K562 (cell line): ENCODE measurements around the gene CHML. TPM values are rescaled to one million over a fixed set of nuclear protein-coding genes. Genes with fewer than 3 reads are reported as not detected.

Source experiments
- ATAC-seq: fragments of 200-7000 bp; cut with Tn5 transposase; 3 replicates; pipeline ENCODE4 v1.9.1; 2020; ENCODE audit warnings: moderate library complexity
- BruUV-seq: library from RNA; stranded (reverse); fragments of 400-500 nt; replicated peaks from 2 replicates; lab custom pipeline; 2021; lab: Mats Ljungman, UMichigan
- CTCF ChIA-PET: fragments of 300-600 bp; formaldehyde crosslinking; extraction: SDS; loops from one replicate; lab custom pipeline; 2021; ENCODE audit warnings: low intra/inter-chr PET ratio; lab: Yijun Ruan, JAX
- POLR2A ChIA-PET: fragments of 300-600, 350-650 bp; sonication (Branson Sonifier 250); formaldehyde crosslinking; extraction: SDS; loops from one replicate; lab custom pipeline; 2021; ENCODE audit warnings: antibody characterized with exemption, inconsistent platforms; lab: Yijun Ruan, JAX
- DNase-seq, 4 experiments: peaks; one replicate each; pipeline versions ENCODE4 v3.0.0 to v3.0.0-alpha.2; 2011 to 2018; ENCODE audit warnings: low spot score in 3 of 4, mixed read lengths in 3 of 4; ENCODE audit errors: extremely low read depth in 1 of 4
- FAIRE-seq: peaks from 2 replicates; lab custom pipeline; 2011; peaks lifted over from hg19 to GRCh38; lab: Jason Lieb, UNC
- H2AFZ ChIP-seq: 2 replicates; pipeline ENCODE4 v1.6.0; 2011; ENCODE audit warnings: low read depth, low read length, control low read depth, inconsistent platforms
- H3K27ac ChIP-seq: fragments of 200-600 bp; 3 replicates; pipeline ENCODE4 v1.8.0; 2011; ENCODE audit warnings: low read depth, mild to moderate bottlenecking, control low read depth, inconsistent platforms, low read length, moderate library complexity, mixed read lengths; ENCODE audit errors: extremely low read depth
- H3K27me3 ChIP-seq, 2 experiments: fragments of 300-600 bp in 1 of 2; 2 replicates in 1 of 2; 3 replicates in 1 of 2; pipeline versions ENCODE4 v1.6.0 to v1.8.0; 2011; ENCODE audit warnings: inconsistent platforms in 2 of 2, low read length in 2 of 2, mild to moderate bottlenecking in 1 of 2, mixed read lengths in 1 of 2, moderate library complexity in 1 of 2; ENCODE audit not compliant: control insufficient read depth in 2 of 2, insufficient read depth in 2 of 2
- H3K36me3 ChIP-seq: fragments of 300-600 bp; 3 replicates; pipeline ENCODE4 v1.8.0; 2011; ENCODE audit warnings: mild to moderate bottlenecking, low read length, inconsistent platforms; ENCODE audit not compliant: control insufficient read depth, insufficient read depth
- H3K4me1 ChIP-seq, 2 experiments: fragments of 200-600 bp in 1 of 2; replicated peaks in 1 of 2; 2 replicates in 1 of 2; 3 replicates in 1 of 2; pipeline versions ENCODE4 v1.5.1 to v1.8.0; 2011; ENCODE audit warnings: inconsistent platforms in 2 of 2, low read length in 2 of 2, mild to moderate bottlenecking in 1 of 2, mixed read lengths in 1 of 2, moderate library complexity in 1 of 2; ENCODE audit not compliant: control insufficient read depth in 2 of 2, insufficient read depth in 2 of 2
- H3K4me2 ChIP-seq: 2 replicates; pipeline ENCODE4 v1.6.1; 2011; ENCODE audit warnings: low read length, control low read depth, inconsistent platforms, mixed read lengths; ENCODE audit not compliant: insufficient read depth
- H3K4me3 ChIP-seq: fragments of 200-600 bp; sonication (generic), shearing (Covaris generic); 2 replicates; pipeline ENCODE4 v1.5.1; 2016; ENCODE audit warnings: control low read depth, inconsistent platforms
- H3K79me2 ChIP-seq: fragments of 200-600 bp; 3 replicates; pipeline ENCODE4 v1.8.0; 2011; ENCODE audit warnings: low read length, inconsistent platforms; ENCODE audit not compliant: control insufficient read depth, insufficient read depth
- H3K9ac ChIP-seq, 2 experiments: 2 replicates each; pipeline versions ENCODE4 v1.6.0 to v1.6.1; 2011; ENCODE audit warnings: low read depth in 2 of 2, low read length in 2 of 2, control low read depth in 1 of 2, inconsistent platforms in 1 of 2, mild to moderate bottlenecking in 1 of 2, mixed read lengths in 1 of 2; ENCODE audit not compliant: insufficient read depth in 1 of 2
- H3K9me1 ChIP-seq: one replicate; pipeline ENCODE4 v1.6.0; 2011; ENCODE audit warnings: inconsistent platforms, mild to moderate bottlenecking, low read length, moderate library complexity; ENCODE audit not compliant: control insufficient read depth, insufficient read depth
- H3K9me3 ChIP-seq: replicated peaks from 2 replicates; pipeline ENCODE4 v1.5.1; 2011; ENCODE audit warnings: low read depth, low read length, inconsistent platforms; ENCODE audit not compliant: control insufficient read depth, insufficient read depth
- H4K20me1 ChIP-seq: replicated peaks from 2 replicates; pipeline ENCODE4 v1.6.1; 2011; ENCODE audit warnings: low read length, inconsistent platforms, mixed read lengths; ENCODE audit not compliant: control insufficient read depth, insufficient read depth
- BHLHE40 ChIP-seq: IDR thresholded peaks from 2 replicates; pipeline ENCODE4 v1.6.1; 2011; ENCODE audit warnings: low read length, improper control_type of control experiment
- COPS2 ChIP-seq: fragments of 450-650 bp; conservative IDR thresholded peaks from 2 replicates; pipeline ENCODE4 v1.6.1; 2016; ENCODE audit warnings: mild to moderate bottlenecking, moderate library complexity
- IFI16 ChIP-seq: fragments of 250-450 bp; sonication (Bioruptor Pico); IDR thresholded peaks from 2 replicates; pipeline ENCODE4 v2.1.2; 2022; ENCODE audit warnings: mild to moderate bottlenecking, inconsistent platforms
- KLF16 ChIP-seq: IDR thresholded peaks from 2 replicates; pipeline ENCODE4 v1.6.1; 2016; ENCODE audit warnings: antibody characterized with exemption
- NFIC ChIP-seq: fragments of 450-650 bp; IDR thresholded peaks from 2 replicates; pipeline ENCODE4 v1.6.1; 2017; ENCODE audit warnings: mild to moderate bottlenecking, inconsistent platforms
- POU5F1 ChIP-seq: fragments of 150-350 bp; IDR thresholded peaks from 2 replicates; pipeline ENCODE4 v1.6.1; 2014; ENCODE audit warnings: borderline replicate concordance, low read length, low read depth, mild to moderate bottlenecking; ENCODE audit not compliant: partially characterized antibody
- SIN3B ChIP-seq: fragments of 450-650 bp; IDR thresholded peaks from 2 replicates; pipeline ENCODE4 v1.6.1; 2017; ENCODE audit warnings: low read depth, mild to moderate bottlenecking, moderate library complexity
- THRA ChIP-seq: fragments of 450-650 bp; IDR thresholded peaks from 2 replicates; pipeline ENCODE4 v1.6.1; 2017; ENCODE audit warnings: mild to moderate bottlenecking, moderate library complexity
- TOE1 ChIP-seq, 2 experiments: fragments of 450-650 bp in 1 of 2; sonication (generic) in 1 of 2; formaldehyde crosslinking in 1 of 2; IDR thresholded peaks; 2 replicates each; pipeline versions ENCODE4 v1.7.1 to v1.8.0; 2016 to 2022; ENCODE audit warnings: borderline replicate concordance in 2 of 2, mild to moderate bottlenecking in 2 of 2, antibody characterized with exemption in 1 of 2, inconsistent platforms in 1 of 2, low read depth in 1 of 2, missing genetic modification reagents in 1 of 2, moderate library complexity in 1 of 2
- ZNF121 ChIP-seq: sonication (generic); formaldehyde crosslinking; conservative IDR thresholded peaks from 2 replicates; pipeline ENCODE4 v1.8.0; 2022; ENCODE audit warnings: missing genetic modification reagents
- ZNF407 ChIP-seq: fragments of 450-650 bp; IDR thresholded peaks from 2 replicates; pipeline ENCODE4 v1.6.1; 2016; ENCODE audit warnings: low read depth
- ZZZ3 ChIP-seq: fragments of 450-650 bp; IDR thresholded peaks from 2 replicates; pipeline ENCODE4 v1.6.1; 2016; ENCODE audit warnings: antibody characterized with exemption, mild to moderate bottlenecking, moderate library complexity
- WGBS: fragments of 100-300 bp; shearing (Covaris generic); methylation state at CpG from one replicate; pipeline ENCODE4 v1.1.6; 2016; ENCODE audit warnings: low coverage, mixed read lengths; ENCODE audit not compliant: insufficient coverage; ENCODE audit errors: missing lambda C conversion rate; 5-methylcytosine and 5-hydroxymethylcytosine counted together
- in situ Hi-C: fragments of 300-500 bp; cut with MboI; formaldehyde crosslinking; loops from 4 replicates; pipeline ENCODE4 v1.15.0; 2018; ENCODE audit warnings: inconsistent platforms, mixed read lengths
- intact Hi-C: fragments of 100-400 bp; cut with micrococcal nuclease; formaldehyde crosslinking; loops from 2 replicates; pipeline ENCODE4 v1.14.2; 2022
- polyA plus RNA-seq, 8 experiments: library from polyadenylated mRNA; depleted of rRNA in 4 of 8; stranded (reverse) in 5 of 8; unstranded in 3 of 8; fragments of >200 nt; fragmentation: Nextera tagmentation in 2 of 8; fragmentation: Illumina TruSeq in 1 of 8; extraction: Ambion mirVana in 2 of 8; extraction: Trizol in 1 of 8; gene quantifications; 2 replicates each; pipeline versions ENCODE4 v1.2.1 to v1.2.3, GENCODE V29; 2011 to 2014; ENCODE audit warnings: inconsistent platforms in 1 of 8, missing spikeins in 1 of 8
- total RNA-seq, 7 experiments: library from RNA; depleted of rRNA in 6 of 7; stranded (reverse); fragments of >200 nt in 6 of 7; fragmentation: Illumina TruSeq in 2 of 7; extraction: Trizol in 2 of 7; gene quantifications; 2 replicates each; pipeline versions ENCODE4 v1.2.1 to v1.2.3, GENCODE V29; 2011 to 2021; ENCODE audit warnings: low replicate concordance in 1 of 7
- TF ChIP-seq, protein P1 (sequence below): sonication (generic); formaldehyde crosslinking; IDR thresholded peaks from 2 replicates; pipeline ENCODE4 v1.8.1; 2023; ENCODE audit warnings: mild to moderate bottlenecking, missing genetic modification reagents

CHML gene
- total and polyA plus RNA-seq, 9 of the 15 experiments (the other 6 are each of a cell fraction or from before 2014, with no cell fraction given), result 13.0 to 88.3 (median 62.8) TPM

GRCh38 chr1:241684108-241684507 lies 43.9 kb upstream of the CHML start:
- FAIRE-seq (no peak), ATAC-seq (no peak), DNase-seq (no peak)
- H3K4me2 ChIP-seq, result no peak overlapping the region
- no peaks in the 10 kb centered on the region for H3K9me3 ChIP-seq
- no TSS peak for BruUV-seq
- intact Hi-C loops (no loop called here), in situ Hi-C loops (no loop called here)
- H3K36me3 ChIP-seq, result no peaks in the 10 kb centered on the region
- WGBS, result 69% methylated on average over 1 of the region's 1 CpG
- no peaks in the 10 kb centered on the region for H3K79me2 ChIP-seq
- no peaks in the 10 kb centered on the region for H4K20me1 ChIP-seq
- no peak overlapping the region for H3K27ac ChIP-seq
- H3K4me1 ChIP-seq, result peaks cover 0 to 12% of the 10 kb centered on the region in 2 experiments; a peak in 2 of 5 replicates
- ChIA-PET POLR2A (interaction anchor here (0.5 kb wide), 1 partner anchor 12 kb away, joined by 3 read pairs; no protein-coding TSS in a partner anchor), CTCF (no interaction called here)
- H3K4me3 ChIP-seq, result no peak overlapping the region
- no peaks in the 10 kb centered on the region for H3K9me1 ChIP-seq
- no peak overlapping the region for H2AFZ ChIP-seq
- no peak overlapping the region for H3K9ac ChIP-seq
- no peaks in the 10 kb centered on the region for H3K27me3 ChIP-seq
- TF ChIP-seq TOE1 (IDR thresholded peaks at IDR 0.05; ENCODE audit: borderline replicate concordance) (no peak), TOE1 (CRISPR knock-in tag; IDR thresholded peaks at IDR 0.05; ENCODE audit: borderline replicate concordance, low read depth) (no peak), KLF16 (no peak), COPS2 (no peak), BHLHE40 (no peak), POU5F1 (no peak), SIN3B (no peak), THRA (no peak), NFIC (no peak), ZNF407 (no peak), ZNF121 (no peak), IFI16 (CRISPR knock-in tag) (no peak), ZZZ3 (no peak)
- TF ChIP-seq, protein P1, sequence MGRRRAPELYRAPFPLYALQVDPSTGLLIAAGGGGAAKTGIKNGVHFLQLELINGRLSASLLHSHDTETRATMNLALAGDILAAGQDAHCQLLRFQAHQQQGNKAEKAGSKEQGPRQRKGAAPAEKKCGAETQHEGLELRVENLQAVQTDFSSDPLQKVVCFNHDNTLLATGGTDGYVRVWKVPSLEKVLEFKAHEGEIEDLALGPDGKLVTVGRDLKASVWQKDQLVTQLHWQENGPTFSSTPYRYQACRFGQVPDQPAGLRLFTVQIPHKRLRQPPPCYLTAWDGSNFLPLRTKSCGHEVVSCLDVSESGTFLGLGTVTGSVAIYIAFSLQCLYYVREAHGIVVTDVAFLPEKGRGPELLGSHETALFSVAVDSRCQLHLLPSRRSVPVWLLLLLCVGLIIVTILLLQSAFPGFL (CRISPR knock-in tag), result no peak
